ENCODE data around the gene NMS.

DNA sequence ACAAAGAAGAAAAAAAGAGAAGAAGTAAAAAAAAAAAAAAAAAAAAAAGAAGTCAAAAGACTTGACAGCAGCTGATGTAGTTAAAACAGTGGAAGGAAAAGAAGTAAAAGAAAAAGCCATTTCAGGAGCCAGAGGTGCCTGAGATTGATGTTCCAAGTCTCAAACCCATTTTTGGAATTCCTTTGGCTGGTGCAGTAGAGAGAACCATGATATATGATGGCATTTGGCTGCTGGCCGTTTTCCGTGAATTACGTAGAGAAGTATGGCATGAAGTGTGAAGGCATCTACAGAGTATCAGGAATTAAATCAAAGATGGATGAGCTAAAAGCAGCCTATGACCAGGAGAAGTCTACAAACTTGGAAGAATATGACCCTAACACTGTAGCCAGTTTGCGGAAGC, 45.2 kb upstream of the NMS start:
- TF ChIP-seq, protein P1, sequence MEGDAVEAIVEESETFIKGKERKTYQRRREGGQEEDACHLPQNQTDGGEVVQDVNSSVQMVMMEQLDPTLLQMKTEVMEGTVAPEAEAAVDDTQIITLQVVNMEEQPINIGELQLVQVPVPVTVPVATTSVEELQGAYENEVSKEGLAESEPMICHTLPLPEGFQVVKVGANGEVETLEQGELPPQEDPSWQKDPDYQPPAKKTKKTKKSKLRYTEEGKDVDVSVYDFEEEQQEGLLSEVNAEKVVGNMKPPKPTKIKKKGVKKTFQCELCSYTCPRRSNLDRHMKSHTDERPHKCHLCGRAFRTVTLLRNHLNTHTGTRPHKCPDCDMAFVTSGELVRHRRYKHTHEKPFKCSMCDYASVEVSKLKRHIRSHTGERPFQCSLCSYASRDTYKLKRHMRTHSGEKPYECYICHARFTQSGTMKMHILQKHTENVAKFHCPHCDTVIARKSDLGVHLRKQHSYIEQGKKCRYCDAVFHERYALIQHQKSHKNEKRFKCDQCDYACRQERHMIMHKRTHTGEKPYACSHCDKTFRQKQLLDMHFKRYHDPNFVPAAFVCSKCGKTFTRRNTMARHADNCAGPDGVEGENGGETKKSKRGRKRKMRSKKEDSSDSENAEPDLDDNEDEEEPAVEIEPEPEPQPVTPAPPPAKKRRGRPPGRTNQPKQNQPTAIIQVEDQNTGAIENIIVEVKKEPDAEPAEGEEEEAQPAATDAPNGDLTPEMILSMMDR (conservative IDR thresholded peaks at IDR 0.05; ENCODE audit: low read length): no peak
- TF ChIP-seq EZH2phosphoT487 (IDR thresholded peaks at IDR 0.05; ENCODE audit: borderline replicate concordance, low read depth, low read length): no peak
